Left lung (tissue), 10 donors: Measurements from ENCODE around the gene SYTL3. TPM values are rescaled to one million over a fixed set of nuclear protein-coding genes. Genes with fewer than 3 reads are reported as not detected.
"Not testable (repeated sequence)": the region's sequence is repeated elsewhere in the genome, so short reads cannot be mapped to it uniquely, and the experiment has no call there.

ENCODE experiments used
- ATAC-seq: fragments of 200-7000 bp; cut with Tn5 transposase; one replicate; pipeline ENCODE4 v1.9.1; 2020; ENCODE audit warnings: moderate library complexity
- DNase-seq, 4 donors: peaks; one replicate each; pipeline ENCODE4 v3.0.0-alpha.2; 2013 to 2020
- H3K27ac ChIP-seq, 2 donors: fragments of 200-600 bp; sonication (generic) in 1 of 2; one replicate each; pipeline versions ENCODE4 v1.5.0 to v1.8.0; 2020 to 2021
- H3K27me3 ChIP-seq, 2 donors: fragments of 200-600 bp; sonication (generic) in 1 of 2; one replicate each; pipeline versions ENCODE4 v1.5.0 to v1.8.0; 2020 to 2021
- H3K36me3 ChIP-seq, 2 donors: fragments of 200-600 bp; sonication (generic) in 1 of 2; one replicate each; pipeline versions ENCODE4 v1.5.0 to v1.8.0; 2020 to 2021
- H3K4me1 ChIP-seq, 2 donors: fragments of 200-600 bp; one replicate each; pipeline ENCODE4 v1.8.0; 2021
- H3K4me3 ChIP-seq, 2 donors: fragments of 200-600 bp; sonication (generic) in 1 of 2; one replicate each; pipeline versions ENCODE4 v1.5.0 to v1.8.0; 2020 to 2021; ENCODE audit warnings: mild to moderate bottlenecking in 1 of 2
- H3K9me3 ChIP-seq, 2 donors: fragments of 200-600 bp; sonication (generic) in 1 of 2; one replicate each; pipeline versions ENCODE4 v1.5.0 to v1.8.0; 2020 to 2021
- intact Hi-C, 2 donors: fragments of 100-400 bp; cut with DNase I; formaldehyde crosslinking; loops; one replicate each; pipeline versions ENCODE4 v1.11.2 to v1.14.2; 2022
- polyA plus RNA-seq, 6 donors: library from polyadenylated mRNA; unstranded; fragments of 120-200 nt; gene quantifications; one replicate each; pipeline ENCODE4 v1.2.1, GENCODE V29; 2013; ENCODE audit not compliant: insufficient read length in 6 of 6
- total RNA-seq, 2 donors: library from RNA; stranded (reverse); fragmentation: NEBNext Ultra II Directional; extraction: Animal tissue kit (Norgen Biotek cat#: 25700); gene quantifications; one replicate each; pipeline ENCODE4 v1.2.1, GENCODE V29; 2021
- TF ChIP-seq, protein P1 (sequence below), 2 donors: fragments of 200-600 bp; sonication (generic) in 1 of 2; IDR thresholded peaks; one replicate each; pipeline versions ENCODE4 v1.5.0 to v1.8.0; 2021; ENCODE audit warnings: antibody characterized with exemption in 2 of 2
- donor health status: DM: no; HTN: yes; CAD: no.
- donor health status: DM: no; HTN: no; CAD: no.

The SYTL3 gene
- total and polyA plus RNA-seq, 8 donors = 6.5 to 10.3 (median 8.3) TPM

- Histone ChIP-seq H3K36me3 (peaks cover 0 to 87% of the 10 kb centered on the region in 2 donors), H3K4me1 (peaks cover 0 to 3% of the 10 kb centered on the region in 2 donors), H3K27me3 (no peaks in the 10 kb centered on the region), H3K27ac (no peak overlapping the region), H3K9me3 (no peaks in the 10 kb centered on the region), H3K4me3 (no peak overlapping the region)
- ATAC-seq (no peak), DNase-seq (peak in 1 of 4 donors; percentile 10)
- intact Hi-C loops = no loop called here
- TF ChIP-seq, protein P1, sequence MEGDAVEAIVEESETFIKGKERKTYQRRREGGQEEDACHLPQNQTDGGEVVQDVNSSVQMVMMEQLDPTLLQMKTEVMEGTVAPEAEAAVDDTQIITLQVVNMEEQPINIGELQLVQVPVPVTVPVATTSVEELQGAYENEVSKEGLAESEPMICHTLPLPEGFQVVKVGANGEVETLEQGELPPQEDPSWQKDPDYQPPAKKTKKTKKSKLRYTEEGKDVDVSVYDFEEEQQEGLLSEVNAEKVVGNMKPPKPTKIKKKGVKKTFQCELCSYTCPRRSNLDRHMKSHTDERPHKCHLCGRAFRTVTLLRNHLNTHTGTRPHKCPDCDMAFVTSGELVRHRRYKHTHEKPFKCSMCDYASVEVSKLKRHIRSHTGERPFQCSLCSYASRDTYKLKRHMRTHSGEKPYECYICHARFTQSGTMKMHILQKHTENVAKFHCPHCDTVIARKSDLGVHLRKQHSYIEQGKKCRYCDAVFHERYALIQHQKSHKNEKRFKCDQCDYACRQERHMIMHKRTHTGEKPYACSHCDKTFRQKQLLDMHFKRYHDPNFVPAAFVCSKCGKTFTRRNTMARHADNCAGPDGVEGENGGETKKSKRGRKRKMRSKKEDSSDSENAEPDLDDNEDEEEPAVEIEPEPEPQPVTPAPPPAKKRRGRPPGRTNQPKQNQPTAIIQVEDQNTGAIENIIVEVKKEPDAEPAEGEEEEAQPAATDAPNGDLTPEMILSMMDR (IDR thresholded peaks at IDR 0.05) = no peak
These were observed 39.4 kb upstream of the SYTL3 start for GRCh38 chr6:158610319-158610968.

GRCh38 chr6:158611039-158611438, 38.8 kb upstream of the SYTL3 start:
- DNase-seq = no peak
- Histone ChIP-seq H3K27me3 (no peaks in the 10 kb centered on the region), H3K4me1 (peaks cover 0 to 3% of the 10 kb centered on the region in 2 donors), H3K36me3 (peaks cover 0 to 81% of the 10 kb centered on the region in 2 donors), H3K4me3 (no peak overlapping the region), H3K27ac (peak overlapping the region in 1 of 2 donors; percentile 26), H3K9me3 (no peaks in the 10 kb centered on the region)
- intact Hi-C loops = no loop called here
- TF ChIP-seq, protein P1 (IDR thresholded peaks at IDR 0.05) = no peak
- peak; percentile 6 for ATAC-seq

GRCh38 chr6:158611541-158612370, 38.1 kb upstream of the SYTL3 start:
- intact Hi-C loops = no loop called here
- ATAC-seq (peak; percentile 96), DNase-seq (peak in 3 of 4 donors; percentile 59 to 86 (median 66))
- Histone ChIP-seq H3K27me3 (no peaks in the 10 kb centered on the region), H3K9me3 (no peaks in the 10 kb centered on the region), H3K27ac (peak overlapping the region in 1 of 2 donors; percentile 26), H3K4me1 (peaks cover 0 to 3% of the 10 kb centered on the region in 2 donors), H3K4me3 (no peak overlapping the region), H3K36me3 (peaks cover 0 to 73% of the 10 kb centered on the region in 2 donors)
- TF ChIP-seq, protein P1 (IDR thresholded peaks at IDR 0.05) = no peak

GRCh38 chr6:158614606-158615005, 35.2 kb upstream of the SYTL3 start:
- intact Hi-C loops, H3K4me1 ChIP-seq, DNase-seq, H3K4me3 ChIP-seq, H3K27ac ChIP-seq, H3K27me3 ChIP-seq, ATAC-seq, H3K9me3 ChIP-seq: not testable (repeated sequence)
- peaks cover 0 to 45% of the 10 kb centered on the region in 2 donors for H3K36me3 ChIP-seq

DNA sequence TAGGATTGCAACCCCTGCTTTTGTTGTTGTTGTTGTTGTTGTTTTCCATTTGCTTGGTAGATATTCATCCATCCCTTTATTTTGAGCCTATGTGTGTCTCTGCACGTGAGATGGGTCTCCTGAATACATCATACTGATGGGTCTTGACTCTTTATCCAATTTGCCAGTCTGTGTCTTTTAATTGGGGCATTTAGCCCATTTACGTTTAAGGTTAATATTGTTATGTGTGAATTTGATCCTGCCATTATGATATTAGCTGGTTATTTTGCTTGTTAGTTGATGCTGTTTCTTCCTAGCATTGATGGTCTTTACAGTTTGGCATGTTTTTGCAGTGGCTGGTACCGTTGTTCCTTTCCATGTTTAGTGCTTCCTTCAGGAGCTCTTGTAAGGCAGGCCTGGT, 31.6 kb upstream of the SYTL3 start:
- H3K27me3 ChIP-seq, H3K4me1 ChIP-seq, H3K4me3 ChIP-seq, DNase-seq, intact Hi-C loops, H3K9me3 ChIP-seq, H3K27ac ChIP-seq, ATAC-seq: not testable (repeated sequence)
- H3K36me3 ChIP-seq = peaks cover 0 to 41% of the 10 kb centered on the region in 2 donors
